GM19351 (cell line): ENCODE measurements around the gene RSPH1.
A peak's percentile ranks its signal among the peaks of the same experiment; 100 is the strongest.
"Not testable (repeated sequence)": the region's sequence is repeated elsewhere in the genome, so short reads cannot be mapped to it uniquely, and the experiment has no call there.

Experiments used
- ATAC-seq: cut with Tn5 transposase; IDR thresholded peaks from one replicate; pipeline ENCODE4 v1.9.1; 2021; ENCODE audit warnings: mild to moderate bottlenecking, moderate library complexity; ENCODE audit not compliant: unreplicated experiment

RSPH1 gene

GRCh38 chr21:42489991-42490390 is 6.0 kb downstream of the RSPH1 start:
- no peak for ATAC-seq

GRCh38 chr21:42489006-42489563 is 6.9 kb downstream of the RSPH1 start:
- ATAC-seq, result no peak

GRCh38 chr21:42486531-42486930 is 9.5 kb downstream of the RSPH1 start:
- ATAC-seq, result no peak

GRCh38 chr21:42486072-42486471 is 10.0 kb downstream of the RSPH1 start:
- no peak for ATAC-seq

DNA sequence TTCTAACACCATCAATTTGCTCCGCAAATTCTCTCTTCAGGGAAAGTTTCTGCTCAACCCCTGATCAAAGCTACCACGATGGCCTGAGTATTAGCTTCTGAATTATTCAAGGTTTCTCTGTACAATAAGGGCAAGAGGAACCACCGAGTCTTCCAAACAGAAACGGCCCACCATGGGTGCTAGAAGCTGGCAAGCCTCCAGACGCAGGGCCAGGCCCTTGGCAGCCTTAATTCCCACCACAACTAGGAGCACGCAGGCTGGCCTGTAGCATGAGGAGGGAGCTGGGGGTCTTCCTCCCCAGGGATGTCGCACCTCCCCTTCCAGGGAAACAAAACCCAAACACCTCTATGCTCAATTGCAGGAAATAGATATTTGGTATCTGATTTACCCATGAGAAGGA is 11.1 kb downstream of the RSPH1 start:
- ATAC-seq, result no peak

DNA sequence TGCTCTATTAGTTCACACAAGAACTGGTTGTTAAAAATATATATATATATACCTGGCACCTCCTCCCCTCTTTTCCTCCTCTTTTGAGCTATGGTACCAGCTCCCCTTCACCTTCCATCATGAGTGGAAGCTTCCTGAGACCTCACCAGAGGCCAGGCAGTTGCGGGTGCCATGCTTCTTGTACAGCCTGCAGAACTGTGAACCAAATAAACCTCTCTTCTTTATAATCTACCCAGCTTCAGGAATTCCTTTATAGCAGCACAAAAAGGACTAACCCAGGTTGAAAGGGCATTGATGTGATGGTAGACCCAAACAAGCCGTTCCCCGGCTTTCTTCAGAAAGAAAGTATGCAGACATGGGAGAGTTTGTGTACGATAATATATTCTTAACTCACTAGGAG is 14.9 kb downstream of the RSPH1 start:
- no peak for ATAC-seq

DNA sequence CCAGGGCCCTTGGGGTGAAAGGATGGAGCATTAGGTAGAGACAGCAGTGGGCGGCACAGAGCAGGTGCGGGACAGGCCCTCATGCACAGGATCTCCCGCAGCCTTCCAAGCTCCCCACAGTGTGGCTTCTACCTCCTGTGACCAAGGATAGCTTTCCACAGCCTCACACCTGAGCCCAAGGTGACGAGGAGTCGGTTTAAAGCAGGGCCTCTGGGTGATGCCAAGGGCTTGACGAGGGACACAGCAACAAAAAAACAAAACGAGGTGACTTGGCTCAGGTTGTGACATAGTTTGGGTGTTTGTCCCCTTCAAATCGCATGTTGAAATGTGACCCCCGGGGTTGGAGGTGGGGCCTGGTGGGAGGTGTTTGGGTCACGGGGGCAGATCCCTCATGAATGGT is 15.3 kb downstream of the RSPH1 start:
- ATAC-seq, result no peak

DNA sequence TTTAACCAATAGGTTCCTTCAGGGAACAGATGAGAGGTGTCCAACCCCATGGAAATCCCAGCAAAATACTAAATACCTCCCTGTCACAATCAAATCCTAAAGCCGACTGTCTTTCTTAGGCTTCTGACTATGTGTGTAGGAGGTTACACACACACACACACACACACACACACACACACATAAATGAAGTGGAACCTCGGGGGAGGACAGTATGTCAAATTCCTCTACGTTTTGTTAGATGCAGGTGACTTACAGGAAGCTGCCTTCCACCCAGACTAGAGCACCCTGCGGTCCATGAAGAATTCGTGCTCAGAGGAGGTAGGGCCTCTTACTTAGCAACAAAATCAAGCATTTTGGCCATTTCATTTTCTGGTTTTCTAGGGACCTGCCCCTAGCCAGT is 16.4 kb downstream of the RSPH1 start:
- ATAC-seq, result no peak

- no peak for ATAC-seq
Measured at GRCh38 chr21:42478504-42478903, 17.5 kb downstream of the RSPH1 start.

DNA sequence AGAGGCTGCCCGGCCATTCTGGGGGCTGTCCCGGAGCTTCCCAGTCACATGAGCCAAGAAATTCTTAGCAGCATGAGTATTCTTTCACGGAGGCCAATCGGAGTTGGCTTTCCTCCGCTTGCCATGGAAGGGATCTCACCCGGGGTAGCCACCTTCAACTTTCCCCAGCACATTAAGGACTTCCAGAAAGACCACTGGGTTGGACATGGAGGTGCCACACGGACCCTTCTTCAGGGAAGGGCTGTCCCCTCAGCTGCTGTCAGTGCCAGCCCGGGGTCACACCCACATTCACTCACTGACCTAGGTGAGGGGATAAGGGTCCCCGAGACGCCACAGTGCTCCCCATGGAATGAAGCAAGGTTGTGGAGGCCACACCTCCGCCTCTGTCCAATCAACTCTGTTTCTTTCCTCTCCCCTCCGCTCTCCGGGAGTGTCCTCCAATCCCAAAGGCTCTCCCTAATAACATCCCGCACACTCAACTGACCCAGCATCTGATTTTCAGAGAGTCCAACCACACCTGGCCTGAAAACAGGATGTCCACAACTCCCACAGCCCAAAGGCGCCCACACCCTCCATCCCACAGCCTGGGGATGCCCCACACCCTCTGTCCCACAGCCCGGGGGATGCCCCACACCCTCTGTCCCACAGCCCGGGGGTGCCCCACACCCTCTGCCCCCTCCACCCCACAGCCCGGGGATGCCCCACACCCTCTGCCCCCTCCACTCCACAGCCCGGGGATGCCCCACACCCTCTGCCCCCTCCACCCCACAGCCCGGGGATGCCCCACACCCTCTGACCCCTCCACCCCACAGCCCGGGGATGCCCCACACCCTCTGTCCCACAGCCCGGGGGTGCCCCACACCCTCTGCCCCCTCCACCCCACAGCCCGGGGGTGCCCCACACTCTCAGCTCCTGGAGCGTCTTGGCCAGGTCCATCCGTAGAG is 19.4 kb downstream of the RSPH1 start:
- ATAC-seq, result no peak

DNA sequence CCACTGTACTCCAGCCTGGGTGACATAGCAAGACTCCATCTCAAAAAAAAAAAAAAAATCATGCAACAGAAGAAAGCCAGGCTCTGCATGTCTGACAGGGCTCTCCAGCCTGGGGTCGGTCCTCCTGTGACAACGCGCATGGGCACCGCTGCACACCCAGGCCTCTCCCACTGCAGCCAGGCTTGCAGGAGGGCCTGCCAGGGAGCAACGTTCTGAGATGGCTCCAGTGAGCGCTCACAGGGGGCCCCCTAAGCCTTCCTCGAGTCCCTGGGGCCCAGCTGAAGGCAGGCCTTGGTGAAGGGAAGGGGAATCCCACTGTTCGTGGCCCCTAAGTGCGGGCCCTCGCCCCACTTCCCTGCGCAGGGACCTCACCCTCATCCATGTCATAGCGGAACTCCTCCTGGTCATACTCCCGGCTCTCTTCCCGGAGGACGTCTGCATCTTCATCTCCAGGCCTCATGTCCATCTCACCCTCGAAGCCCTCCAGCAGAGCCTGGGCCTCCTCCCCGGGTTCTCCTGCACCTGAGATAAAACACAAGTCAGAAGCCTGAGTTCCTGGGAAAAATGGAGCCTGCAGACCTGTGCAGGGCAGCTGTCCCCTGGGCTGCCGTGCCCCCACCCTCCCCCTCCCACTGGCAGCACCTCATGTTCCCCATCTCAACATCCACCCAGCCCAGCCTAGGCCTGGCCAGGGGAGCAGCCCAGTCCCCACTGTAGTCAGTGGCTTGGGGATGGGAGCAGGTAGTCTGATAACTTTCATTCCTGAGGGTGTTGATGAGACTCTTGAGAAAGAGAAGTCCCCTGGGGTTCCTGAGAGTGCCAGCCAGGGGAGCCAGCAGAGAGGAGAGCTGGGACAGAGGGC is 20.3 kb downstream of the RSPH1 start:
- no peak for ATAC-seq

- no peak for ATAC-seq
Measured at GRCh38 chr21:42475036-42475435, 21.0 kb downstream of the RSPH1 start.

DNA sequence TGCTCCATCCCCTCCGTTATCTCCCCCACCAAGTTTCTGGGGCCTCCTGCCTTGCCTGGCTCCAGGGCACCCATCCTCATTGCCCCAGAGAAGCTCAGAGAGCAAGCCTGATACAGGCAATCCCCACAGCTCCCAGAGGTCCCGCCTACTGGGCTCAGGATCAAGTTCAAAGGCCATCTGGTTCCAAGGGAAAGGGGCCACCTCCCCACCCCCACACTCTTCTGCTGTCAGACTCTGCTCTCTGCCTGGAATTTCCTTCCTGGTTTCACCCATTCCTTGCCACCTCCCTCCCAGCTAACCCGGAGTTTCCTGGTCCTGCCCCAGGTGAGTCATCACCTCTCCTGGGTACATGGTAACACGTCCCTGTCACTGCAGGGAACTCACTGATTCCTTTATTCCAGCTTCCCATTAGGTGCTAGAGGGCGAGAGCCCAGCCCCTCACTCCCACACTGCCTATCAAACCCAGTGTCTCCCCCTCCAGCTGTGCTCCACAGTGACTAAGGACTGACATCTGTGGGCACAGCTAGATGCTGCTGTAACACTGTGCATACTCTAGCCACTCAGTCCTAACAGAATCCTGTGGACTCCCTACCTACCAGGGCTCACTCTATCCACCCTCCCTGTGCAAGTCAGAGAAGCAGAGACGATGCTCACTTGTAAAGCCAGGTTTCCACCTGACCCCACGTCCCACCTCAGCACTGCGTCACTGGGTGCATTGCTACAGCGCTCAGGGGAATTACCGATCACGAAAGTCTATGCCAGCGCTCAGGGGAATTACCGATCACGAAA is 21.8 kb downstream of the RSPH1 start:
- peak; percentile 65 for ATAC-seq

- ATAC-seq, result no peak
Measured at GRCh38 chr21:42473498-42474042, 22.5 kb downstream of the RSPH1 start.

DNA sequence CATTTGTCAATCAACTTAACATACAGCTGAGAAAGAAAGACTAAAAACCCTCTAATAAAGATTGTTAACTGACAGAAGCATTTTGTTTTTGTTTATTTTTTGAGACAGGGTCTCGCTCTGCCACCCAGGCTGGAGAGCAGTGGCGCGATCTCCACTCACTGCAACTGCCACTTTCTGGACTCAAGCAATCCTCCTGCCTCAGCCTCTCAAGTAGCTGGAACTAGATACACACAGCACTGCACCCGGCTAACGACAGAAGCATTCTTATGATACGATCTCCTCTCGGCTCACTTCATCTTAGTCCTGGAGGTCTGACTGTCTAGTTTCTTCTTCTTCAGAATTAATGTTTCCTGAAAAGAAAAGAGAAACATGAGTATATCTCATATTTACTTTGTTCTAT is 23.5 kb downstream of the RSPH1 start:
- ATAC-seq, result no peak

- ATAC-seq, result no peak
Measured at GRCh38 chr21:42471716-42472330, 24.2 kb downstream of the RSPH1 start.

- ATAC-seq, result no peak
Measured at GRCh38 chr21:42471206-42471605, 24.8 kb downstream of the RSPH1 start.

- ATAC-seq, result not testable (repeated sequence)
Measured at GRCh38 chr21:42469726-42470125, 26.3 kb downstream of the RSPH1 start.

- peak; percentile 57 for ATAC-seq
Measured at GRCh38 chr21:42469272-42469671, 26.8 kb downstream of the RSPH1 start.
